ENCODE results near the gene DNAH3. TPM values are rescaled to one million over a fixed set of nuclear protein-coding genes. Genes with fewer than 3 reads are reported as not detected.
"Not testable (repeated sequence)": the region's sequence is repeated elsewhere in the genome, so short reads cannot be mapped to it uniquely, and the experiment has no call there.

Gene DNAH3
- total RNA-seq, 1 donor from 2014 or later: not detected

DNA sequence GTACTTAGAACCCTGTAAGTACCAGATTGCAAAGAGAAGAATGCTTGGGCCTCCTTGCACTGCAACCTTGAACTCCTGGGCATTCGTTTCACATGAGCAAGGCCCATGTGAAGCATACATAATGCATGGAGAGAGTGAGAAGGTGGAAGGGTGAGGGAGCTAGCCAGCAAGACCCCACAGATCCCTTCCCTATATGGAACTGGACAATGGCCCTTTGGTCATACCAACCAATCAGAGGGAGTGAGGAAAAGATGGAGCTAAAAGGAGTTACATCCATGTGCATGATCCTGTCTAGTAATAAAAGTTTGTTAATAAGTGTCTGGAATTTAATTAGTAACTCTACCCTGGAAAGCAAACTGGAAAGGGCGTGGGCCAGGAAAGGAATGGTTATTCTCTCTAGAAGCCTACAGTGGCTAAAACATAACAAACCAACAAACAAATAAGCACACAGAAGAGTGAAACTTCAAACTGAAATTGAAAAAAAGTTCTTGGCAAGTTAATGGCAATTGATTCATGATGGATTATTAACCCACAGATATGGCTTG lies 29.6 kb downstream of the DNAH3 start:
- no peak for DNase-seq (ENCODE audit: extremely low spot score, unreplicated experiment)
- Mint-ChIP-seq H3K36me3 (ENCODE audit: unreplicated experiment) (no peaks in the 10 kb centered on the region), H3K27me3 (ENCODE audit: unreplicated experiment) (peaks cover 17% of the 10 kb centered on the region), H3K4me1 (ENCODE audit: unreplicated experiment) (no peaks in the 10 kb centered on the region), H3K9me3 (ENCODE audit: unreplicated experiment) (peaks cover 5% of the 10 kb centered on the region), H3K27ac (ENCODE audit: unreplicated experiment) (no peak overlapping the region), H3K4me3 (ENCODE audit: unreplicated experiment) (no peak overlapping the region)
- TF ChIP-seq CTCF (IDR thresholded peaks at IDR 0.05): no peak

DNA sequence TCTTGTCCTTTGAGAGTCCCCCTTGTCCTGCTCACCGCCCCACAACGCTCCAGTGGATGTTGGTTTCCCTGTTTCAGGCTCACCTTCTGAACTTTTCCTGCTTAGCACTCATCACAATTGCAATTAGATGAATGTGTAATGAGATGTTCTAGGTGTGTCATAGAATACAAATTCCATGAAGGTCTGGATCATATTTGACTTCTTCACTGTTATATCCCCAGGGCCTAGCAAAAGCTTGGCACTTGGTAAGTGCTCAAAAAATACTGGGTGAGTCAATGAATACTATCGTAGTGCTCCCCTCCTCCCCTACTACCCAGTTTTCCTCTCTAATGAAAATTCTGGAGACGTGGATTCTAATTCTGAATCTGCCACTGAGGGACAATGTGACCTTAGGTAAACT lies 33.1 kb downstream of the DNAH3 start:
- Mint-ChIP-seq H3K27ac (ENCODE audit: unreplicated experiment) (no peak overlapping the region), H3K4me3 (ENCODE audit: unreplicated experiment) (no peak overlapping the region), H3K4me1 (ENCODE audit: unreplicated experiment) (no peaks in the 10 kb centered on the region), H3K27me3 (ENCODE audit: unreplicated experiment) (no peaks in the 10 kb centered on the region), H3K9me3 (ENCODE audit: unreplicated experiment) (peaks cover 5% of the 10 kb centered on the region), H3K36me3 (ENCODE audit: unreplicated experiment) (no peaks in the 10 kb centered on the region)
- no peak for DNase-seq (ENCODE audit: extremely low spot score, unreplicated experiment)
- TF ChIP-seq CTCF (IDR thresholded peaks at IDR 0.05): no peak

DNA sequence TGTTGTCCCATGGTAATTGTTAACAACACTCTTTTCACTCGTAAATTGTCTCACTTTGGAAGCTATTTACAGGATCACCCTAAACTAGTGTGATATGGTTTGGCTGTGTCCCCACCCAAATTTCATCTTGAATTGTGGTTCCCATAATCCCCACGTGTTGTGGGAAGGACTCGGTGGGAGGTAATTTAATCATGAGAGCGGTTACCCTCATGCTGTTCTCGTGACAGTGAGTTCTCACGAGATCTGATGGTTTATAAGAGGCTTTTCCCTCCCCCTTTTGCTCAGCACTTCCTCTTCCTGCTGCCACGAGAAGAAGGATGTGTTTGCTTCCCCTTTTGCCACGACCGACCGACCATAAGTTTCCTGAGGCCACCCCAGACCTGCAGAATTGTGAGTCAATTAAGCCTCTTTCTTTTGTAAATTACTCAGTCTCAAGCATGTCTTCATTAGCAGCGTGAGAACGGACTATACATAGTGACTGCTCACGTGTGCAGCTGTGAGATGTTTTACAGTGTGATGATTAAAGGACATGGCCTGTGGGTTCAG lies 34.4 kb downstream of the DNAH3 start:
- DNase-seq (ENCODE audit: extremely low spot score, unreplicated experiment): no peak
- TF ChIP-seq CTCF (IDR thresholded peaks at IDR 0.05): no peak
- H3K36me3 Mint-ChIP-seq (ENCODE audit: unreplicated experiment): no peaks in the 10 kb centered on the region

DNA sequence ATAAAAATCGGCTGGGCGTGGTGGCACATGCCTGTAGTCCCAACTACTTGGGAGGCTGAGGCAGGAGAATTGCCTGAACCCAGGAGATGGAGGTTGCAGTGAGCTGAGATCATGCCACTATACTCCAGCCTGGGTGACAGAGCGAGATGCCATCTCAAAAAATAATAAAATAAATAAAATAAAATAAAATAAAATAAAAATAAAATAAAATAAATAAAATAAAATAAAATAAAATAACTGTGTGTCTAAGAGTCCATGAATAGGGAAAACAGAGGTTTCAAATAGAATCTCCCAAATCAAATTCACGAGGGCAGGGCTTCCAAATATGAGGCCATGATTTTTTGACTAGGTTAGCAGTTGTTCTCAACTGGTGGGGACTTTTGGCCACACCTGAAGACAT lies 35.1 kb downstream of the DNAH3 start:
- not testable (repeated sequence) for H3K4me1 Mint-ChIP-seq (ENCODE audit: unreplicated experiment); H3K36me3 Mint-ChIP-seq (ENCODE audit: unreplicated experiment); H3K9me3 Mint-ChIP-seq (ENCODE audit: unreplicated experiment)

More for the DNA sequence above, 34.4 kb downstream of the DNAH3 start:
- no peaks in the 10 kb centered on the region for H3K27me3 Mint-ChIP-seq (ENCODE audit: unreplicated experiment)
- H3K27ac Mint-ChIP-seq (ENCODE audit: unreplicated experiment): no peak overlapping the region
- no peaks in the 10 kb centered on the region for H3K4me1 Mint-ChIP-seq (ENCODE audit: unreplicated experiment)
- peaks cover 5% of the 10 kb centered on the region for H3K9me3 Mint-ChIP-seq (ENCODE audit: unreplicated experiment)
- peak overlapping the region; percentile 5 for H3K4me3 Mint-ChIP-seq (ENCODE audit: unreplicated experiment)

GRCh38 chr16:21103941-21104860 lies 46.4 kb downstream of the DNAH3 start:
- Mint-ChIP-seq H3K27me3 (ENCODE audit: unreplicated experiment) (no peaks in the 10 kb centered on the region), H3K9me3 (ENCODE audit: unreplicated experiment) (no peaks in the 10 kb centered on the region), H3K27ac (ENCODE audit: unreplicated experiment) (peak overlapping the region; percentile 76), H3K4me1 (ENCODE audit: unreplicated experiment) (peaks cover 24% of the 10 kb centered on the region), H3K4me3 (ENCODE audit: unreplicated experiment) (no peak overlapping the region), H3K36me3 (ENCODE audit: unreplicated experiment) (no peaks in the 10 kb centered on the region)
- no peak for TF ChIP-seq CTCF (IDR thresholded peaks at IDR 0.05)
- DNase-seq (ENCODE audit: extremely low spot score, unreplicated experiment): no peak

More for the DNA sequence above, 35.1 kb downstream of the DNAH3 start:
- H3K27ac Mint-ChIP-seq (ENCODE audit: unreplicated experiment); DNase-seq (ENCODE audit: extremely low spot score, unreplicated experiment); H3K4me3 Mint-ChIP-seq (ENCODE audit: unreplicated experiment); H3K27me3 Mint-ChIP-seq (ENCODE audit: unreplicated experiment): not testable (repeated sequence)
